Raji (cell line): ENCODE results near the gene HEATR9.
A peak's percentile ranks its signal among the peaks of the same experiment; 100 is the strongest.

ENCODE experiments used
- POLR2A ChIP-seq: IDR thresholded peaks from 2 replicates; pipeline ENCODE4 v1.6.1; 2011; ENCODE audit warnings: low read depth, low read length, control low read depth; ENCODE audit not compliant: insufficient read depth

The HEATR9 gene

GRCh38 chr17:35847633-35848373 lies 20.9 kb downstream of the HEATR9 start:
- TF ChIP-seq POLR2A = no peak

- no peak for TF ChIP-seq POLR2A
Observed at GRCh38 chr17:35847006-35847405, 21.7 kb downstream of the HEATR9 start.

DNA sequence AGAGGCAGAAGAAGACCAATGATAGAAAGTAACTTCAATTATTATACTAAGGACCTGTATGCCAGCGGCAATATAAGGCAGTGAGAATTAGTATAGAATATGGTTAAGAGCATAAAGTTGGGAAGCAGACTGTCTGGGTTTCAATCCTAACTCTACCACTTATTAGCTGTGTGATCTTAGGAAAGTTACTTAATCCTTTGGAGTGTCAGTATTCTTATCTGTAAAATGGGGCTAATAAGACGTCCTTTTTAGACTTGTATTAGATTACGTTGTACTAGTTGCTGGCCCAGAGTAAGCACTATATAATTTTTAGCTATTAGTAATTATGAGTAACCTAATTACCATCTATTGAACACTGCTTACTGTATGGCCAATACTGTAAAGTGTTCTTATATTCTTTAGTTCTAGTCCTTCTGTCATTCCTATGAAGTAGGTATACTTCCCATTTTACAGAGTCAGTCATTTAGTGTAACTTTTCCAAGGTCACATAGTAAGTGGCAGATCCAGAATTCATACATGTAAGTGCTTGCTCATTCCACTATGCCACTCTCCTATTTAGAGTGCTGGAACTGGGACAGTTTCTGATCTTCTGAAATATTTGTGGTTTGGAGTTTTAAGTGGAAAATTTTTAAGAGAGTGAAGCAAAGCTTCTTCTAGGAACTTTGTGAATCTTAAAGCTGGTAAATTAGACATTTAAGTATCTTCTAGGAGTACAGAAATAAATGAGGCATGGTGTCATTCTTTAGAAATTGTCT lies 22.5 kb downstream of the HEATR9 start:
- no peak for TF ChIP-seq POLR2A

- no peak for TF ChIP-seq POLR2A
Observed at GRCh38 chr17:35844547-35844946, 24.1 kb downstream of the HEATR9 start.

DNA sequence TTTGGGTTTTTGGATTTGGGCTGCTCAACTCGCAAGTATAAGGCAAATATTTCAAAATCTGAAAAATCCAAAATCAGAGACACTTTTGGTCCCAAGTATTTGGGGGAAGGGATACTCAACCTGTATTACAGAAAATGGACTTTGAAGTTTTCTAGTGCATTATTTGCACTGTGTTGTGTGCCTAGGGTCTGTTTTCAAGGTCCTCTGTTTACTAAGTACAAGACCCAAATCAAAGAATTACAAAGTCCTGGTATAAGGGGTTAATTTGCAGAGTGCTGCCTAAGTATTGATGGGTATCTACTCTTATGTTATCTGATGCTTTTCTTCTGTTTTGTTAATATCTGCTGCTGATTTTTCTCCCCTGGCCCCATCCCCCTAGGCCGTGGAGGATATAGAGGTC lies 25.0 kb downstream of the HEATR9 start:
- TF ChIP-seq POLR2A = no peak

DNA sequence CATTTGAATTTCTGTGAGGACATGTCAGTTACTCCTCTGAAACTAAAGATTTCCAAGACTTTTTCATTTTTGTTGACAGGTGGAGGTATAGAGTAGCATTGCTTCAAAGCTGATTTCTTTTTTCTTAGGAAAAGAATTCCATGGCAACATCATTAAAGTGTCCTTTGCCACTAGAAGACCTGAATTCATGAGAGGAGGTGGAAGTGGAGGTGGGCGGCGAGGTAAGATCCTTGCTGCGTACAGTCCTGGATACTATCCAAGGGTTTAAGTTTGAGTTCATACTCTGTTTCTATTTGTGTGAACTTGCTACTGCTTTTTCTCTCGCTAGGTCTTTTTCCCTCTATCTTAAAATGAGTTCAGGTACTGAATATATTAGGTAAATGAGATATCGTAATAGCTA lies 26.5 kb downstream of the HEATR9 start:
- no peak for TF ChIP-seq POLR2A

GRCh38 chr17:35841505-35841904 lies 27.2 kb downstream of the HEATR9 start:
- TF ChIP-seq POLR2A = no peak

DNA sequence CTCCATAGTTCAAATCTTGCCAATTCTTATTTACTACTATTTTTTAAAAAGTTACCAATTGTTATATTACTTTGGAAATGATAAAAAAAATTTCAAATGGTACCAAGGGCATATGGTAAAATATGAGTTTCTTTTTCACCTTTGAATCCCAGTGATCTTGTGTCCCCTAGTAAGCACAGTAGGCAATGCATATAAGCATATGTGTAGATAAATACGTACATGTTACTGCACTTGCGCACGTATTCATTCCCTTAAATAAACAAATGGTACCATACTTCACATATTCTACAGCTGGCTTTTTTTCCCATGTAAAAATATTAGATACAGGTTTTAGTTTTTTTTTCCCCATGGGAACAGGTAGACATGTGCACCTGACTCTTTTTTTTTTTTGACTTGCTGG lies 27.6 kb downstream of the HEATR9 start:
- TF ChIP-seq POLR2A = no peak

DNA sequence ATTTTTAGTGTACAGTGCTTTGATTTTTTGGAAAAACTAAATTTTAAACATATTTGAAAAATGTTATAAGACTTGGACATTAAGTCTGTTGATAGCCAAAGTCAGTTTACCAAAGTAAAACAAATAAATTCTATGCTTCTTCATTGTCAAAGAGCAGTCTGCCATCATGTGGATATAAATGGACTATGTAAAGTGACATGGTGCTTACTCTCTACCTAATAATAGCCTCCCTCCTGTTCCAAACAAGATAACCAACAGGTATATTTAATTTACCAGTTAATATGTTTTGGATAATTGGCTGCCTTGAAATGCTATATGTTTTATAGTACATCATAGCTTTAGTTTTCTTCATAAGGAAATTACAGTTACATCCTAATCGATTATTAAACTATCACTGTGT lies 43.5 kb downstream of the HEATR9 start:
- TF ChIP-seq POLR2A = no peak

DNA sequence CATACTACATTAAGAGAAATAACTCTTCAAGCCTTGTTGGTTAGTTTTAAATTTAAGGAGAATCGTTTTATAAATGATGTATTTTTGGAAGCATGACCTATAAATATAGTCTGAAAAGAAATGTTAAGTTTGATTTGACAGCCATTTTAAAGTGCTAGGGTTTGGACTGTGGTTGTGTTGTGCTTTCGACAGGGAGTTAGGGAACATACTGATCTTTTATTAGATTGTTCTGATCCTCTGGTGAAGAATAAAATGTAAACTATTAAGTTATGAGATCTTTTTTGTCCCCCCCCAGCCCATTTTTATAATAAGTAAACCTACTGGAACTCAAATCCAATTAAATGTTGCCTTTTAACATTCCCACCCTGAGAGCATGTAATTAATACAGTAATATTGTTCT lies 47.4 kb downstream of the HEATR9 start:
- no peak for TF ChIP-seq POLR2A

DNA sequence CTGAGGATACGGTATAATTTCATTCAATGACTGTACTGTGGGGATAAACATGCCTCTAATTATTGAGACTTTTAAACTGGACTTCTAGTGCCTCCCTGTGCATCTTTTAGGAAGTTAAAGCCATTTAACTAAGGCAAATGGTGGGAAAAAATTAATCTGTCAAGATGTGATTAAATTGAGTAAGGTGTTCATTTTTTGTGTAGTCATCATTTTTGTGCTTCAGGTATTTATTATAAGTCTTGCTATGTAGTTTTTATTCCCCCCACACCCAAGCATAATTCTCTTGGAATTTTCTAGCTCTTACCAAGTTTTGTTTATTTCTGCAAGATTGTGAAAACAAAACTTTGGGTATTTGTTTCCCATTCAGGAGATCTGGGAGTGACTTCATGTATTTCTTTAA lies 49.2 kb downstream of the HEATR9 start:
- no peak for TF ChIP-seq POLR2A

- no peak for TF ChIP-seq POLR2A
Observed at GRCh38 chr17:35817196-35817595, 51.5 kb downstream of the HEATR9 start.

GRCh38 chr17:35816723-35817122 lies 52.0 kb downstream of the HEATR9 start:
- no peak for TF ChIP-seq POLR2A

DNA sequence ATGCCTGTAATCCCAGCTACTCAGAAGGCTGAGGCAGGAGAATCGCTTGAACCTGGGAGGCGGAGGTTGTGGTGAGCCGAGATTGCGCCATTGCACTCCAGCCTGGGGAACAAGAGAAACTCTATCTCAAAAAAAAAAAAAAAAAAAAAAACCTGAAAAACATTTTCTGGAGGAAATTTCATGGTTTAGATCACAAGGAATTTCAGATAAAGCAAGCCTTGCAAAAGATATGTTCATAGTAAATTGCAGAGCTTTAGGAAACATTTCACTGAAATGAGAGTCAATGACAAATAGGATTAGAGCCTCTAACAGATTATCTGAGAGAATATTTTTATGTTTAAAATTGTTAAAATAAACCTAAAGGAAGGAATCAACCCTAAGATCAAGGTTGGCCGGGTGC lies 56.2 kb downstream of the HEATR9 start:
- TF ChIP-seq POLR2A = no peak

- TF ChIP-seq POLR2A = no peak
Observed at GRCh38 chr17:35811759-35812158, 56.9 kb downstream of the HEATR9 start.

DNA sequence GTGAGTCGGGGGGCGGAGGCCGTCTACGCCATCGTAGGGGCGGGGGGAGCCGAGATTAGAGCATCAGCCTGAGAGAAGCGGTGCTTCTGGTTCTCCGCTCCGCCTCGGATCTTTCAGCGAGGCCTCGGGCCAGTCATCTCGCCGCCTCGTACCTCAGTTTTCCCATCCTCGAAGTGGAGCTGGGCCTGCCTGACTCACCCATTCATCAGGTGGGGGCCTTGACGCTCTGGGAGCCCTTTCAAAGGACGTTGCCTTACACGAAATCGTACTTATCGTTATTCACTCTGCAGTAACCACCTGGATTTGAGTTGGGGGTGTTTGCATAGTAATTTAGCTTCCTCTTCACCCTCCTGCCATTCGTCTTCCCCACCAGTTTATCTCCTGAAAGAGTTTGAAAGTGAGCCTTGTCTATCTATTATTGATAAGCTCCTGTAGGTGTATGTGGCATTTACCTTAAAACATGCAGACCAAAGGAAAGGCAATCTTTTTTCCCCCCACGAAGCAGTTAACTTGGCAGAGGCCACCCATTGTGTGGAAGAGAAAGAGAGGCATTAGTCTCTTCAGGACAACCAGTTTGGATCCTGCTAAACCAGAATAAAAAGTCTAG lies 58.7 kb downstream of the HEATR9 start:
- no peak for TF ChIP-seq POLR2A

GRCh38 chr17:35808962-35809854 lies 59.5 kb downstream of the HEATR9 start, which contains the start of gene TAF15:
TSS of gene TAF15 (plus strand) at chr17:35809484. CDS start at chr17:35809570, 86 bp downstream.
- TF ChIP-seq POLR2A = peak; percentile 77
